Fibroblast of lung (primary cell): Measurements from ENCODE around the gene ARFGAP2.

Experiments
- EZH2 ChIP-seq: IDR thresholded peaks from 2 replicates; pipeline ENCODE4 v1.5.1; 2012; ENCODE audit warnings: low read length, control low read depth, mild to moderate bottlenecking; ENCODE audit errors: missing control alignments
- TF ChIP-seq, protein P1 (sequence below), 2 donors: IDR thresholded peaks in 1 of 2; conservative IDR thresholded peaks in 1 of 2; 1 replicate in 1 of 2; 2 replicates in 1 of 2; pipeline ENCODE4 v1.5.1; 2011 to 2012; ENCODE audit warnings: low read length in 2 of 2, control low read depth in 1 of 2, inconsistent platforms in 1 of 2, low read depth in 1 of 2, mild to moderate bottlenecking in 1 of 2

GRCh38 chr11:47208628-47209027, 31.9 kb upstream of the ARFGAP2 start:
- TF ChIP-seq, protein P1, sequence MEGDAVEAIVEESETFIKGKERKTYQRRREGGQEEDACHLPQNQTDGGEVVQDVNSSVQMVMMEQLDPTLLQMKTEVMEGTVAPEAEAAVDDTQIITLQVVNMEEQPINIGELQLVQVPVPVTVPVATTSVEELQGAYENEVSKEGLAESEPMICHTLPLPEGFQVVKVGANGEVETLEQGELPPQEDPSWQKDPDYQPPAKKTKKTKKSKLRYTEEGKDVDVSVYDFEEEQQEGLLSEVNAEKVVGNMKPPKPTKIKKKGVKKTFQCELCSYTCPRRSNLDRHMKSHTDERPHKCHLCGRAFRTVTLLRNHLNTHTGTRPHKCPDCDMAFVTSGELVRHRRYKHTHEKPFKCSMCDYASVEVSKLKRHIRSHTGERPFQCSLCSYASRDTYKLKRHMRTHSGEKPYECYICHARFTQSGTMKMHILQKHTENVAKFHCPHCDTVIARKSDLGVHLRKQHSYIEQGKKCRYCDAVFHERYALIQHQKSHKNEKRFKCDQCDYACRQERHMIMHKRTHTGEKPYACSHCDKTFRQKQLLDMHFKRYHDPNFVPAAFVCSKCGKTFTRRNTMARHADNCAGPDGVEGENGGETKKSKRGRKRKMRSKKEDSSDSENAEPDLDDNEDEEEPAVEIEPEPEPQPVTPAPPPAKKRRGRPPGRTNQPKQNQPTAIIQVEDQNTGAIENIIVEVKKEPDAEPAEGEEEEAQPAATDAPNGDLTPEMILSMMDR (conservative IDR thresholded peaks at IDR 0.05 in 1 of 2, IDR thresholded peaks at IDR 0.05 in 1 of 2; ENCODE audit: low read depth in 1 of 2, low read length in 2 of 2), result no peak
- TF ChIP-seq EZH2, result no peak
